ENCODE data around the gene ITGA5.

The ITGA5 gene

DNA sequence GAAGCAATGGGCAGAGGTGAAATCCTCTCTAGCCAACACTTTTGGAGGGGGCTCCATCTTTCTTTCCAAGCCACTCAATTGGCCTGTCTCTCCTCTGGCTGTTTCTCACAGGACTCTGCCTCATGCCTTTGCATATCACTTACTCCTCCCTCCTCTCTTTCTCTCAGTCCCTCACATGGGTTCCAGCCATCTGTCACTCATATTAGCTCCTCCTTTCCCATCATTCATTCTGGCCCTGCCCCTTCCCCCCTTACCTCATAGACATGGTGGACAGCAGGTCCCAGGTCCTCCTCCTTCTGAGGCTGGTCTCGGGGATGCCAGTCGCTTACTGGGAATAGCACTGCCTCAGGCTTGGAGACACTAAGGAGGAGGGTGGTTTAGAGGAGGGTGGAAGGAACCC, 17.9 kb downstream of the ITGA5 start:
- no peak overlapping the region for H3K4me3 ChIP-seq (ENCODE audit: low read depth, low read length)
- DNase-seq (ENCODE audit: low read depth), result no peak
- TF ChIP-seq, protein P1, sequence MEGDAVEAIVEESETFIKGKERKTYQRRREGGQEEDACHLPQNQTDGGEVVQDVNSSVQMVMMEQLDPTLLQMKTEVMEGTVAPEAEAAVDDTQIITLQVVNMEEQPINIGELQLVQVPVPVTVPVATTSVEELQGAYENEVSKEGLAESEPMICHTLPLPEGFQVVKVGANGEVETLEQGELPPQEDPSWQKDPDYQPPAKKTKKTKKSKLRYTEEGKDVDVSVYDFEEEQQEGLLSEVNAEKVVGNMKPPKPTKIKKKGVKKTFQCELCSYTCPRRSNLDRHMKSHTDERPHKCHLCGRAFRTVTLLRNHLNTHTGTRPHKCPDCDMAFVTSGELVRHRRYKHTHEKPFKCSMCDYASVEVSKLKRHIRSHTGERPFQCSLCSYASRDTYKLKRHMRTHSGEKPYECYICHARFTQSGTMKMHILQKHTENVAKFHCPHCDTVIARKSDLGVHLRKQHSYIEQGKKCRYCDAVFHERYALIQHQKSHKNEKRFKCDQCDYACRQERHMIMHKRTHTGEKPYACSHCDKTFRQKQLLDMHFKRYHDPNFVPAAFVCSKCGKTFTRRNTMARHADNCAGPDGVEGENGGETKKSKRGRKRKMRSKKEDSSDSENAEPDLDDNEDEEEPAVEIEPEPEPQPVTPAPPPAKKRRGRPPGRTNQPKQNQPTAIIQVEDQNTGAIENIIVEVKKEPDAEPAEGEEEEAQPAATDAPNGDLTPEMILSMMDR (IDR thresholded peaks at IDR 0.05; ENCODE audit: insufficient read depth, low read depth, low read length, missing control alignments), result no peak

DNA sequence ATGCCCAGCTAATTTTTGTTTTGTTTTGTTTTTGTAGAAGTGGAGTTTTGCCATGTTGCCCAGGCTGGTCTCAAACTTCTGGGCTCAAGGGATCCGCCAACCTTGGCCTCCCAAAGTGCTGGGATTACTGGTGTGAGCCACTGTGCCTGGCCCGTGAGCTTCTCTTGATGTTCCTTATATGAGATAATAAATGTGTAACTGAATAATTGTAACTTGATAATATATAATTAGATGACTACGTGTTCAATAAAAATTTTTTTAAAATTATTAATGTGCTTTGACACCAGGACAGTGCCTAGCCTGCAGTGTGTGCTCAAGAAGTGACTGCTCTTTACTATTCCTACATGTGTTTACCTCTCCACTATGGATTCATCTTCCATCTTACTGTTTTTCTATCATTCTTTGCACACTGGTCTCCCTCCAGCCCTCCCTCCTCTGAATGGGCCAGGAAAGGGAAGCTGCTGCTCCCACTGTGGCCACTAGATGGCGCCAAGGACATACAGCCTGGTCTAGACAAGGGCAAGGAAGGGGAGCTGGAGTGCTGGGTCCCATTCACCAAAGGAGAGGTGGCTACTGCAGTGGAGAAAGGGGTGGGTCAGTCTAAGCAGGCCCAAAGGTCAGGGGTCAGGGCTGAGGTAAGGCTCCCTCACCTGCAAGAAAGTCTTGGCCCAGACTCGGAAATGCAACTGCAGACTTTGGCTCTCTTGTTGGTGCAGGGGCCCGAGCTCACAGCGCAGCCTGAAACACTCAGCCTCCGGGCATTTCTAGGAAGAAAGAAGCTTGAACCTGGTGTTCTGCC, 19.9 kb downstream of the ITGA5 start:
- DNase-seq (ENCODE audit: low read depth), result peak; percentile 83
- no peak overlapping the region for H3K4me3 ChIP-seq (ENCODE audit: low read depth, low read length)
- TF ChIP-seq, protein P1 (IDR thresholded peaks at IDR 0.05; ENCODE audit: insufficient read depth, low read depth, low read length, missing control alignments), result peak; percentile 99

DNA sequence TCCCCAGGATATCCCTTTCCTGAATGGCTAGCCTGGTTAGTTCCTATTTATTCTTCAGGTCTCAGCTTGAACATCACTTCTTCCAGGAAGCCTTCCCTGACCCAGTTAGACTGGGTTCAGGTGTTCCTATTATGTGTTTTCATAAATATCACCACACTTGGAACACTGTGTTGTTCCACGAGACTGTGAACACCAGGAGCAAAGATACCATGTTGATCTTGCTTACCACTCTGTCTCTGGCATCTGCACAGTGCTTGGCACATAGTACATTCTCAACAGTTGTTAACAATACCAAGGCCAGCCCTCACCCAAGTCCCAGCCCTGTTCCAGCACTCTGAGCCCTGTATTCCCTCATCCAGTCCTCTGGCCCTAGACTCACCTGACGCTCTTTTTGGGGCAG, 20.8 kb downstream of the ITGA5 start:
- no peak overlapping the region for H3K4me3 ChIP-seq (ENCODE audit: low read depth, low read length)
- no peak for DNase-seq (ENCODE audit: low read depth)
- TF ChIP-seq, protein P1 (IDR thresholded peaks at IDR 0.05; ENCODE audit: insufficient read depth, low read depth, low read length, missing control alignments), result no peak

DNA sequence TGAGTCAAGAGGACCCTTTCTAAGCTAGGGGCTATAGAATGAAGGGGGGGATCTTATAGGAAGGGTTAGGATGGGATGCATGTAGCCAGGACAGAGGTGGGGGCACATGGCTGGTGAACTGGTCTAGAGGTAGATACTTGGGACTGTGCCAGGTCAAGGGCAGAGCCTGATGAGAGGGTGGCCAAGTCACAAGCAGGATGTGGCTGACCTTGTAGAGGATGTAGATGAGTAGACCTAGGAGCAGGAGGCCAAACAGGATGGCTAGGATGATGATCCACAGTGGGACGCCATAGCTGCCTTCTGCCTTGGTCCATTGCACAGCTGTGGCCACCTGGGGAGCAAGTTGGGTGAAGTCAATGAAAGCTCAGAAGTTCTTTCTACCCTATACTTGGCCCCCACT, 21.9 kb downstream of the ITGA5 start:
- DNase-seq (ENCODE audit: low read depth), result peak; percentile 31

DNA sequence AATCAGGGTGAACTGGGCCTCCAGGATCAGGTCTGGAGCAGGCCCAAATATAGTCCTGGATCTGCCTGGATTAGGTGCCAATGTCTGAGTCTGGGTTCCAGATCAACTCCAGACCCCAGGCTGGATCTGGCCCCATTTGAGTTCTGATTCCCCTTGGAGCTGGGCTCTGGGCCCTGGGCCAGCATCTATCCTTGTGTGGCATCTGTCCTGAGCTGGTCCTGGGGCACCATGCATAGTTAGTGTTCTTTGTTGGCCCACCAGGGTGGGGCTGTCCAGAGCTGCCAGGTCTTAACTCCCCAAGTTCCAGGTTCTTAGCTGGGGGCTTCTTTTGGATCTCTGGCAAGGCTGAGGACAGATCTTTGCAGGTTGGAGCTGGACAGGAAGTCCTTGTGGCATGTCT, 23.5 kb downstream of the ITGA5 start:
- no peak for DNase-seq (ENCODE audit: low read depth)
- TF ChIP-seq, protein P1 (IDR thresholded peaks at IDR 0.05; ENCODE audit: insufficient read depth, low read depth, low read length, missing control alignments), result no peak
- H3K4me3 ChIP-seq (ENCODE audit: low read depth, low read length), result no peak overlapping the region

More for the DNA sequence above, 21.9 kb downstream of the ITGA5 start:
- no peak overlapping the region for H3K4me3 ChIP-seq (ENCODE audit: low read depth, low read length)
- TF ChIP-seq, protein P1 (IDR thresholded peaks at IDR 0.05; ENCODE audit: insufficient read depth, low read depth, low read length, missing control alignments), result no peak

DNA sequence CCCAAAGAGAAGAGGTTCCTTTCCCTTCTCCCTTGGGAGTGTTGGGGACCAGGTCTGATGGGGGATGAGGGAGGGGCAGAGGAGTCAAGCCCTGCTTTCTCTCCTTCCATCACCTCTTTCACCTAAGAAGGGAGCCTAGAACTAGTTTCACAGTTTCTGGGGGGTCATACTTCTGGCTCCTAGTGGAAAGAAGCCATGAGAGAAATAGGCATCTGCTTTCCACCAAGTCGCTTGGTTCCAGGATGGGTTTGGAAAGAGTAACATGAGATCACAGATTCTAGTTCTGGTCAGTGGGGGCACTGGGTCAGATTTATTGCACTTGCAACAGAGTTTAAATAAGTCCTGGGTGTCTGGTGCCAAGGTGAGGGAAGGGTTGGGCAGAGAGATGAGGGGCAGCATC, 24.1 kb downstream of the ITGA5 start:
- no peak for DNase-seq (ENCODE audit: low read depth)
- TF ChIP-seq, protein P1 (IDR thresholded peaks at IDR 0.05; ENCODE audit: insufficient read depth, low read depth, low read length, missing control alignments), result no peak
- H3K4me3 ChIP-seq (ENCODE audit: low read depth, low read length), result no peak overlapping the region

DNA sequence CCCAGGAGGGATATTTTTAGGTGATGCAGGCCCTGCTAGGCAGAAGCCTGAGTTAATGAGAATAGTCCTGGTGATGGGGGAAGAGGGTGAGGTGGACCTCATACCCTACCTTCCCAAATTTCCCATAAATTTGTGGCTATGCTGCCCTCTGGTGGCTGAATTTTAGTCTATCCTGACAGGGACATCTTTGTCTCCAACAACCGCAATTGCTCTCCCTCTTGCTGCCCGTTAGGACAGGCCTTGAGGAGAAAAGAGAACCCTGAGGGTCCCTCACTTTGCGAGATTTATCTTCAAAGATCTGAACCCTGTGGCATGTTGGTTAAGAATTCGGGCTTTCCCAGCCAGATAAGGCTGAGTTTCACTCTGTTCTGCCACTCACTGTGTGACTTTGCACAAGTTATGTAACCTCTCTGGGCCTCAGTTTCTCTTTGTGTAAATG, 24.8 kb downstream of the ITGA5 start:
- no peak overlapping the region for H3K4me3 ChIP-seq (ENCODE audit: low read depth, low read length)
- DNase-seq (ENCODE audit: low read depth), result peak; percentile 55

More for the DNA sequence above, 24.8 kb downstream of the ITGA5 start:
- TF ChIP-seq, protein P1 (IDR thresholded peaks at IDR 0.05; ENCODE audit: insufficient read depth, low read depth, low read length, missing control alignments), result peak; percentile 62
